ENCODE results near the gene ADORA1.

ADORA1 gene

DNA sequence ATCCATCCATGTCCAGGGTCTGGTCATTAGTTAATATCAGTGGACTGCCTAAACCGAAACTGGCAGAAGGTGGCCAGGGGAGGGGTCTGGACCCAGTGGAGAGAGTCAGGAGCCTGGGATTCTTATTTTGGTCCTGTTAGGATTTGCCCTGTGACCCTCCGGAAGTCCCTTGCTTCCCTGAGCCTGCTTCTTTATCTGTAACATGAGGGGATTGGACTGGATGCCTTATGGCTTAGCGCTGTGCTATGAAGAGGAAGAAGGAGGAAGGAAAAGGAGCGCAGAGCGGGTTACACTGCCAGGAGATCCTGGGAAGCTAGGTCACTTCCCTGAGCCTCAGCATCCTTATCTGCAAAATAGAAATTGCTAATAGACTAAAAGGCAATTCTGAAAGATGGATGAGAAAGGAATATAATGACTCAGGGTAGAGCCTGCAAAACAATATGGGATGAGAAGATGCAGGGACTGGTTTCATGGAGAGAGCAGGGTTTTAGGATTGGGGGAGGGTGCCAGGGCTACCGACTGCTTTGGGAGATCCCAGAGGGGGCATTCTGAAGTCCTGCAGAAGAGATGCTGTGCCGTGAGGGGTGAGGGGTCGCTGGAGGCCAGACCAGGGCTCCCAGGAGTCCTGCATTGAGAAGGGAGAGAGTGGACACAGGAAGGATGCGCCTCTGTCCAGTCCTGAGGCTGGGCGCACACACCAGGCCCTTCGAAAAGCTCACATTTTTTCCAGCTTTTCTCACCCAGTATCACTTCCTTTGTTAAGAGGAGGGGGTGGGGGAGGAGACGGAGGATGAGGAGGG lies 460 bp upstream of the ADORA1 start:
- Histone ChIP-seq H3K27ac (no peak overlapping the region), H3K9ac (no peak overlapping the region)

DNA sequence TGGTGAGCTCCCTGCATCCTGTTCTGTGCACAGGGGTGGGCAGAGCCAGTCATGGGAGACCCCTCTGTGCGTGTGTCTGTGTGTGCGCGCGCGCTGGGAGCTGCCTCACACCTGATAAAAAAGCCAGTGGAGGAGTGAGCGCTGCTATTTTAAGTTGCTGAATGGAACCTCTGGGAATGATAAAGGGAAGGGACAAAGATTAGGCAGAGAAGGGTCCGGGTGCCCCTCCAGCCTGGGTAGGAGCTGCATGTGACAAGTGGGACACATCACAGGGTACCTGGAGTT lies 847 bp downstream of the ADORA1 start:
- Histone ChIP-seq H3K27ac (no peak overlapping the region), H3K9ac (no peak overlapping the region), H3K4me2 (peak overlapping the region; percentile 62), H3K4me3 (0 out of 2 replicates have a peak overlapping the region, but pooled peaks have one; percentile 4), H3K9me3 (no peaks in the 10 kb centered on the region), H4K20me1 (no peaks in the 10 kb centered on the region), H3K4me1 (peaks cover 88% of the 10 kb centered on the region), H3K27me3 (peaks cover 44% of the 10 kb centered on the region), H3K36me3 (no peaks in the 10 kb centered on the region)
- no peak for TF ChIP-seq Cebpa-rat (IDR thresholded peaks at IDR 0.05)

More for the DNA sequence above, 460 bp upstream of the ADORA1 start:
- no peak for TF ChIP-seq Cebpa-rat (IDR thresholded peaks at IDR 0.05)
- peak overlapping the region; percentile 62 for H3K4me2 ChIP-seq
- H3K36me3 ChIP-seq: no peaks in the 10 kb centered on the region
- 0 out of 2 replicates have a peak overlapping the region, but pooled peaks have one; percentile 27 for H3K4me3 ChIP-seq
- no peaks in the 10 kb centered on the region for H3K9me3 ChIP-seq
- H3K4me1 ChIP-seq: peaks cover 83% of the 10 kb centered on the region
- no peaks in the 10 kb centered on the region for H4K20me1 ChIP-seq
- H3K27me3 ChIP-seq: peaks cover 44% of the 10 kb centered on the region

GRCh38 chr1:203128716-203129500 lies 1.4 kb downstream of the ADORA1 start:
- Histone ChIP-seq H3K4me3 (no peak overlapping the region), H3K4me1 (peaks cover 88% of the 10 kb centered on the region)

GRCh38 chr1:203129501-203130231 lies 2.1 kb downstream of the ADORA1 start:
- Histone ChIP-seq H3K4me3 (no peak overlapping the region), H3K4me2 (peak overlapping the region; percentile 35; the same call in 1 of the 2 replicates)

More at GRCh38 chr1:203128716-203129500, 1.4 kb downstream of the ADORA1 start:
- Histone ChIP-seq H4K20me1 (no peaks in the 10 kb centered on the region), H3K9ac (no peak overlapping the region), H3K4me2 (0 out of 2 replicates have a peak overlapping the region, but pooled peaks have one; percentile 62), H3K9me3 (no peaks in the 10 kb centered on the region), H3K36me3 (no peaks in the 10 kb centered on the region), H3K27me3 (peaks cover 44% of the 10 kb centered on the region), H3K27ac (no peak overlapping the region)
- no peak for TF ChIP-seq Cebpa-rat (IDR thresholded peaks at IDR 0.05)

DNA sequence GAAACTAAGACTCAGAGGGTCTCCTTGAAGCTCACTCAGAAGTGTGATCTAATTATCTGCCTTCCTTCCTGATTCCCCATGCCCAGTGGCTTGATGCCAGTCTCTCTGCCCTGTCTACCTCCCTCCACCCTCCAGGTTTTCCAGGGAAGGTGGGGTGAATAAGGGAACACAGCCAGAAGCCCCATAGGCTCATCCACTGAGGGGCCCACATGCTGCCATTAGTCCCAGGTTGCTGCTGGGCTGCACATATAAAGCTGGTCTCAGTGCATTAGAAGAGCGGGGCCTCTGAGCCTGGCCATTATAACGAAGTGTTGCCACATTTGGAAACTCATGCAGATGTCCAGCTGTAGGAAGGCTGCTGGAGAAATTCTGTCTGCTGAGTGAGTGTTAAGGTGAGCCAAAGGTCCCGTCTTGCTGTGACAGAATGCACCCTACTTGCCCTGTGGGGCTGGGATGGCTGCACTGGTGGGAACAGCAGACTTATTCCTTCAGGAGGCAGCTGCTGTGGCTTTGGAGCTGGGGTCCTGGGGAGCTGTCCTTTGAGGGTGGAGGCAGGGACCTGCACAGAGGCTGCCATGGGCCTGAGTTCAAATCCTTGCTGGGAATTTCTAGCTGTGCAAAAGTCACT lies 2.9 kb downstream of the ADORA1 start:
- Histone ChIP-seq H3K4me3 (no peak overlapping the region), H3K27ac (no peak overlapping the region), H3K4me2 (peak overlapping the region; percentile 35; the same call in 1 of the 2 replicates), H4K20me1 (no peaks in the 10 kb centered on the region), H3K27me3 (peaks cover 42% of the 10 kb centered on the region), H3K9ac (no peak overlapping the region), H3K36me3 (no peaks in the 10 kb centered on the region), H3K4me1 (peaks cover 88% of the 10 kb centered on the region), H3K9me3 (no peaks in the 10 kb centered on the region)
- no peak for TF ChIP-seq Cebpa-rat (IDR thresholded peaks at IDR 0.05)

More at GRCh38 chr1:203129501-203130231, 2.1 kb downstream of the ADORA1 start:
- Histone ChIP-seq H3K9me3 (no peaks in the 10 kb centered on the region), H3K9ac (no peak overlapping the region), H3K36me3 (no peaks in the 10 kb centered on the region), H3K4me1 (peaks cover 88% of the 10 kb centered on the region), H3K27me3 (peaks cover 44% of the 10 kb centered on the region), H3K27ac (no peak overlapping the region), H4K20me1 (no peaks in the 10 kb centered on the region)
- no peak for TF ChIP-seq Cebpa-rat (IDR thresholded peaks at IDR 0.05)

DNA sequence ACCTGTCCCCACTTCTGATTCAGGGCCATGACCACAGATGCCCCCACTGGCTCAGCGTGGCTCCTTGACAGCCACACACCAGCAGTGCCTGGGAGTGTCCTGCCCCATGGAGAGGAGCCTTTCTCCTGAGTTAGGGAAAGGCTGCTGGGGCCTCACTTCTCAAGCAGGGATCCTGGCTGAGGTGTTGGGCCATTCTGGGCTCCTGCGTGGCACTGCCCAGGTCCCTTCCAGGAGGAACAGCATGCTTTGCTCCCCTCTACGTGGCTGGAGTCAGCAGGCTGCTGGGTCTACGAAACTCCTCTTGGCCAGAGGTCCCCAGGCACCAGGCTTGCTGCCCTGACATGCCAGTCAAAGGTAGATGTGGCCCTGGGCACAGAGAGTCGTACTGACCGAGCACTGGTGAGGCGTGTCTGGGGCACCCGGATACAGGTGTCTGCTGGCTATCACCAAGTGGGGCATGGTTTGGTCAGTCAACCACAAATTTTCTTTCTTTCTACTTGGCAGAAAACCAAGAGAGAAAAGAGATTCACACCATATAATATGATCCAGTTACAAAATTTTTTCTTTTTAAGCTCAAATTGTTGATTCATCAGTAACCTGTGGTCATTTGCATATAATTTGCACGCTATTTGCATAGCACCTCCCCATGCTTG lies 4.1 kb downstream of the ADORA1 start:
- Histone ChIP-seq H3K27me3 (peaks cover 30% of the 10 kb centered on the region), H3K4me2 (peak overlapping the region; percentile 46), H3K9ac (no peak overlapping the region), H3K4me3 (no peak overlapping the region), H3K27ac (no peak overlapping the region), H4K20me1 (no peaks in the 10 kb centered on the region), H3K36me3 (no peaks in the 10 kb centered on the region), H3K4me1 (peaks cover 88% of the 10 kb centered on the region), H3K9me3 (no peaks in the 10 kb centered on the region)
- TF ChIP-seq Cebpa-rat (IDR thresholded peaks at IDR 0.05): no peak

- H4K20me1 ChIP-seq: no peaks in the 10 kb centered on the region
- H3K27ac ChIP-seq: peak overlapping the region; percentile 52; the same call in 1 of the 2 replicates
- no peaks in the 10 kb centered on the region for H3K9me3 ChIP-seq
- H3K36me3 ChIP-seq: no peaks in the 10 kb centered on the region
- H3K4me2 ChIP-seq: peak overlapping the region; percentile 81
- TF ChIP-seq Cebpa-rat (IDR thresholded peaks at IDR 0.05): peak; percentile 25; the same call in 1 of the 2 replicates
- H3K9ac ChIP-seq: 0 out of 2 replicates have a peak overlapping the region, but pooled peaks have one; percentile 40
- H3K4me1 ChIP-seq: peaks cover 76% of the 10 kb centered on the region
- no peak overlapping the region for H3K4me3 ChIP-seq
- H3K27me3 ChIP-seq: peaks cover 6% of the 10 kb centered on the region
Observed at GRCh38 chr1:203133970-203134725, 6.6 kb downstream of the ADORA1 start.

DNA sequence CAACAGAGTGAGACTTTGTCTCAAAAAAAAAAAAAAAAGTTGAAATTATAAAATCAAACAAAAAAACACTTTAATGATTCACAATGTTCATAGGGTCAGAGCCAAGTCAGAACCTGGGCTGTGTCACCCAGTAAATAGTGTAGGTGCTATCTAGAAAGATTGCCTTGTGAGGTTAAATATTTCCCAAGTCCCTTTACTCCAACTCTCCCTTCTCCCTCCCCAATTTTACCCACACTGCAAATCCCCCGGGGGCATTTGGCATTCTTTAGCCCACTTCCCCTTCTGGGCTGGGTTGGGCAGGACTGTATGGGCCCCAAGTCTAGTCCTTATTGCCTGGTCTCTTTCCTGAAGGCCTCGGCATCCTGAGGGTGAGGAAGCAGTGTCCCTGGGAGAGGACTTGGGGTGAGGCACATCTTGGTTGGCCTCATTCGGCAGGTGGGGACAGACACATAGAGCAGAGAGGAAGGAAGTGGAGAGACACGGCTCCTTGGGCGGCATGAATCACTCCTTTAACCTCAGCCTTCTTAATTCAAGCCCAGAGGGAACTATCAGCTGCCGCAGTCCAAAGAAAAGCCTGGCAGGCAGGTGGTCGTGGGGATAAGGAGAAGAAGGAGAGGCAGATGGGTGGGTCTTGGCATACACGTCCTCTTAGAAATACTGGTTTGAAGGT lies 8.2 kb downstream of the ADORA1 start:
- Histone ChIP-seq H4K20me1 (no peaks in the 10 kb centered on the region), H3K4me3 (no peak overlapping the region), H3K27ac (peak overlapping the region; percentile 69), H3K36me3 (no peaks in the 10 kb centered on the region), H3K27me3 (no peaks in the 10 kb centered on the region), H3K9ac (peak overlapping the region; percentile 21; the same call in 1 of the 2 replicates), H3K4me2 (peak overlapping the region; percentile 81), H3K4me1 (peaks cover 80% of the 10 kb centered on the region), H3K9me3 (no peaks in the 10 kb centered on the region)
- TF ChIP-seq Cebpa-rat (IDR thresholded peaks at IDR 0.05): no peak

All from BLaER1 (cell line).